GM19351 (cell line): Measurements from ENCODE around the gene C17orf50.
A peak's percentile ranks its signal among the peaks of the same experiment; 100 is the strongest.
"Not testable (repeated sequence)": the region's sequence is repeated elsewhere in the genome, so short reads cannot be mapped to it uniquely, and the experiment has no call there.

ENCODE experiments used
- ATAC-seq: cut with Tn5 transposase; IDR thresholded peaks from one replicate; pipeline ENCODE4 v1.9.1; 2021; ENCODE audit warnings: mild to moderate bottlenecking, moderate library complexity; ENCODE audit not compliant: unreplicated experiment

The C17orf50 gene

DNA sequence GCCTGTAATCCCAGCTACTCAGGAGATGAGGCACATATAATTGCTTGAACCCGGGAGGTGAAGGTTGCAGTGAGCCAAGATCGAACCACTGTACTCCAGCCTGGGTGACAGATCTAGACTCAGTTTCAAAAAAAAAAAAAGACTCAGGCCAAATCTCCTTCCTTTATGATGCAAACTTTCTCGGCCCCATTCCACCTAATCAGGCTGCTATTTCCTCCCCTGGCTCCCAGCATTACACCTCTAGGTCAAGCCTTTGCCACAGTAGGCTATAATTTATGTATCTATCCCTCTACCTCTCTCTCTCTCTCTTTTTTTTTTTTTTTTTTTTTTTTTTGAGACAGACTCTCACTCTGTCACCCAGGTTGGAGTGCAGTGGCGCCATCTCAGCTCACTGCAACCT, 9.1 kb upstream of the C17orf50 start:
- ATAC-seq, result not testable (repeated sequence)

DNA sequence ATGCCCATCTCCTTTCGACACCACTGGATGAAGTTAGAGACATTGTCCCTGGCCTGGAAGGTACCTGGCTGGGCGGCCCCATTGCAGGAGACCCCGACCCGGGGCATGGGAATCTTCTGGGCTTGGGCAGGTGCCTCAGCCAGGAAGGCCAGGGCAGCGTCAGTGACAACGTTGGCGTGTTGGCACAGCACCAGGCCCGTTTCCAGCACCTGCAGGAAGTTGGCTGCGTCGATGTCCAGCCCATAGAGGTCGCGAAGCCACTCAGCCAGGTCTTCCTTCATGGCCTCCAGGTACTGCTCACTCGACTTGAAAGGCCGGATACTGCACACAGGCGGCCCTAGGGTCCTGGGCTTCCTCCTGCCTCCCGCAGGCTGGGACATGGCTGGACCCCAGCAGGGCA, 8.2 kb upstream of the C17orf50 start:
- no peak for ATAC-seq

DNA sequence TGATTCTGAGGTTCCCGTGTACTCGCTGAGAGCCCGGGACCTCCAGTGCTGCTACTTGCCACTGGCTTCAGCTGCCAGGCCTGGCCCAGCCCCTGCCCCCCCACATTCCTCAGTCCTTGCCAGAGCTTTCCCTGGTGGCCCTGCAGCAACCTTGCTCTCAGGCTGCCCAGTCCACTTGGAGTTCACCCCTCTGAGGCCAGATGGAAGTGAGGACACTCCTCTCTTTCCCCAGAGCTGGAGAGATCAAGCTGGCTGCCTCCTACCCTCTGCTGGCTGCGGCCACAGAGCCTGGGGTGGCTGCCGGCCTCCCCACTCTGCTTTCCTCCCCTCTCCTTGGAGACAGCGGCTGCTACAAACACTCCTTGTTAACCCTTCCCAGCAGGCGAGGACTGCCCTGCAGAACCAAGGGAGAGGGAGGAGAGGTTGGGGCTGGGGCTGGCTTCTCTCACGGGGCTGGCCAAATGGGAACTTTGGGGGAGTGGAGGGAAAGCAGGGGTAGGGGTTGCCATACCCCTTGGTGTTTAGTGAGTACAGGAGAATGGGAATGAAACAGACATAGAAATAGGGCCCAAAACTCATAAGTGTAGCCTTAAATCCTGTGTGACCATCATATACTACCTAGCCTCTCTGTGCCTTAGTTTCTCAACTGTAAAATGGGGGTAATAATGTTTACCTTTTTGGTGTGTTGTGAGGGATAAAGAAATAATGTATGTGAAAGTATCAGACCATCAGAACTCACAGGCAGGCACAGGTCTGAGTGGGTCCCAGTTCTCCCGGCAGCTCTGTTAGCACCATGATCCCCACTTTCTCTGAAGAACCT, 7.5 kb upstream of the C17orf50 start, which contains the start of gene GAS2L2:
Gene GAS2L2, minus strand, starts transcription at position 295 of the 820 bp plus-strand sequence. CDS start 389 bp downstream, outside the sequence.
- no peak for ATAC-seq

DNA sequence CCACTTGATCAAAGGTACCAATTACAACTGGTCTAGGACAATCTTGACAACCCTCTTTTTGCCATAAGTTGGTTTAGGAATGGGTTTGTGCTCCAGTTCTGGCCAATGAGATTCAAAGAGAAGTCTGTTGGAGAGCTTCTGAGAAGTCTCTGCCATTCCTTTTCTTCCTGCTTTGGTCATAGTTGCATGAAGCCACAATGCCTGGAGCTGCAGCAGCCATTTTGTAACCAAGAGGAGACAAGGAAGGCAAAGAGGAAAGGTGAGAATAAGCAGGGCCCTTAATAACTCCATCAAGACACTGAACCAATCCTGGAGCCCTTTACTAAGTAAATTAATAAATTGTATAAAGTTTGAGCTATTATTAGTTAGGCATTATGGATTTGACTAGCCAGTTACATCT, 3.4 kb upstream of the C17orf50 start:
- no peak for ATAC-seq

DNA sequence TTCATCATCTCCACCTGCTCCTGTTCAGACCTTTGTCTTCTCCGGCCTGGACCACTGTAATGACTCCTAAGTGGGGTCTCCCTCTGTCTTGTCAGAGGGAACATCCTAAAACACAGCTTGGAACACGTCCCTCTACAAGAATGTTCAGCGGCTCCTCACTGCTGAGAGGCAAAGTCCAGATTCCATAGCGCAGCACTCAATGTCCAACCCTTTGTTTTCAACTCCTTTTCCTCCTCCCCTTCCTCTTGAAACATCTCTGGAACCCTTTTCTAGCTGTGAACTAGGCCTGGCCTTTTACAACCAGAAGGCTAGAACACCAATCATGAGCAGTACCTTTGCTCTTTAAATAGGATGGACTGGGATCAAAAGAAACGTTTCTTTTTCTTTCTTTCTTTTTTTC, 914 bp downstream of the C17orf50 start:
- no peak for ATAC-seq

DNA sequence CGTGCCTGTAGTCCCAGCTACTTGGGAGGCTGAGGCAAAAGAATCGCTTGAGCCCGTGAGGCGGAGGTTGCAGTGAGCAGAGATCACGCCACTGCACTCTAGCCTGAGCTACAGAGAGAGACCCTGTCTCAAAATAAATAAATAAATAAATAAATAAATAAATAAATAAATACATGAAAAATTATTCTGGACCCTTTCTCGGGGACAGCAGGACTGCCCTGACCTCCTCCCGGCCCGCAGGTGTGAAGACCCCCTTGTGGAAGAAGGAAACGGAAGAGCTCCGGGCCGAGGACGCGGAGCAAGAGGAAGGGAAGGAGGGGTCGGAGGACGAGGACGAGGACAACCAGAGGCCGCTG, 3.1 kb downstream of the C17orf50 start:
- ATAC-seq, result no peak

DNA sequence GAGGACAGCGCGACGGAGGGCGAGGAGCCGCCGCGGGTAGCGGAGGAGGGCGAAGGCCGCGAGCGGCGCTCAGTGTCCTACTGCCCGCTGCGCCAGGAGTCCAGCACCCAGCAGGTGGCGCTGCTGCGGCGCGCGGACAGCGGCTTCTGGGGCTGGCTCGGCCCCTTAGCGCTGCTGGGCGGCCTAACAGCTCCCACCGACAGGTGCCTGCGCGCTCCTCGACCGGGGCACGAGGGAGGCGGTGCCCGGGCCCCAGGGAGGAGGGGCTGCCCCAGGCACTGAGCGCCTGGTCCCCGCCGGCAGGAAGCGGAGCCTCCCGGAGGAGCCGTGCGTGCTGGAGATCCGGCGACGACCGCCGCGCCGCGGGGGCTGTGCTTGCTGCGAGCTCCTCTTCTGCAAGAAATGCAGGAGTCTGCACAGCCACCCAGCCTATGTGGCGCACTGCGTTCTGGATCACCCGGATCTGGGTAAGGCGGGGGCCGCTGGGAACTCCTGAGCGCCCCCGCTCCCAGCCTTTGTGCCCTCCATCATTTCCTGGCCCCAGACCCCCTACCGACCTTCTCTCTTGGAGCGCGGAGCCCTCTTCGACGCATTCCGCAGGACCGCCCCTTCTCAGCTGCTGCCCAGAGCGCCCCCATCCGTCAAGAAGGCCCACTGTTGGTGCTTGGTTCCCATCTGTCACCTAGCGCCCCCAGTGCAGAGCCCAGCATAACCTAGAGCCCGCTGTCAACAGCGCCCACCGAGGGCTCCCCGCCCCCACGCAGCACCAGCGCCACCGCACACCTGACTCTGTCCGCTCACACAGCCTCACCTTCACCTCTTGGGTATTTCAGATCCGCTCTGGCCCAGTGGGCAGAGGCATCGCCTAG, 3.7 kb downstream of the C17orf50 start:
- ATAC-seq, result peak; percentile 84

DNA sequence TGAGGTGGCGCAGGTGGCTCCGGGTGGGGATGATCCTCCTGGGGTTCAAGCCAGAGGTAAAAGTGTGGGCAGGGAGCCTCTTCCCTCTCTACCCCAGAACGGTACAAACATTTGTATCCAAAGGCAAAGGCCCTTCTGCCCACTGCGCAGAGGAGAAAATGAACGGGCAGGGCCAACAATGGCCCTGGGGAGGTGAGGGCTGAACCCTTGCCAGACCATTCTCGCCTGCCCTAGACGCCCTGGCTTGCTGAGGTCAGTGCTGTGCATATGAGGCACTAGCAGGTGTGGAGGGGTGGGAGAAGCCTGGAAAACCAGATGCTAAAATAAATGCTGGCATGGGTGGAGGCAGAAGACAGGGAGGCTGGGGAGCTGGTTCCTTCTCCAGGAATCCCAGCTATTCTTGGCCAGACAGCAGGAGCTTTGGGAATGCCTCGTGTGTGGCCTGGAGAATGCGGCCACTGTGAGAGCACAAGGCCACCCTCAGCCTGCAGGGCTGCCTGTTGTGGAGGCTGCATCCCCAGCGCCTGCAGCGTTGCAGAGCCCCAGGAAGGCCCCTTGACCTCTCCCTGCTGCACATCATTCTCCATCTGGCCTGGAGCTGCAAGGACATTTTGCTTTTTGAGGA, 4.5 kb downstream of the C17orf50 start:
- no peak for ATAC-seq

DNA sequence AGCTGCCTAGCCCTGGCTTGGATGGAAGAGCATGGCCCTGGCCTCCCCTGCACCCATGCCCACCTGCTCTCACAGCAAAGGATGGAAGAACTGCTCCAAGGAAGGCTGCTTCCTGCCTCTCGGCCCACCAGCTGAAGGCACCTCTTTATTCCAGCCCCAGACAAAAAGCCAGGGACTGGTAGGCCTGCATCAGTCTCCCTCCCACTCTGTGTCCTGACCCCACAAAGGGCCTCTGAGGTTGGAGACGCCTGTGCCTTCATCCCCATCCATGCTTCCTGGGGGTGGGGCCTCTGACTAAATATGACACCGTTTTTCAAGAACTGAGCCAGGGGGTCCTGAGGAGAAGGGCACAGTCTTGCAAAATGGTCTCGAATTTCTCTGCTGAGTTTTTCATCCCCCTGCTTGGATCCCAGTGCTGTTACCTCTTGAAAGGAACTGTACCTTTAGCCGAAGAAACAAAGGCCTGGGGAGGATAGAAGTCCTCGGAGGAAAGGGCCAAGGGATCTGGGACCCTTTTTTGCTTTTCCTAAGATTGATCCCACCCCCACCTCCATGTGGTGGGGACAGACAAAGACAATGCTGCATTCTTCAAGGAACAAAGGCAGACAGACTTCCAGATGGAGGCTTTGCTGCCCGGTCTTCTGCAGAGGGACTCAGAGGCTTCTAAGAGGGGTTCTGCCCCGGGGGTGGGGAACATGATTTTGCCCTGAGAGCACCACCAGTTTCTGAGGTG, 5.2 kb downstream of the C17orf50 start:
- ATAC-seq, result no peak

DNA sequence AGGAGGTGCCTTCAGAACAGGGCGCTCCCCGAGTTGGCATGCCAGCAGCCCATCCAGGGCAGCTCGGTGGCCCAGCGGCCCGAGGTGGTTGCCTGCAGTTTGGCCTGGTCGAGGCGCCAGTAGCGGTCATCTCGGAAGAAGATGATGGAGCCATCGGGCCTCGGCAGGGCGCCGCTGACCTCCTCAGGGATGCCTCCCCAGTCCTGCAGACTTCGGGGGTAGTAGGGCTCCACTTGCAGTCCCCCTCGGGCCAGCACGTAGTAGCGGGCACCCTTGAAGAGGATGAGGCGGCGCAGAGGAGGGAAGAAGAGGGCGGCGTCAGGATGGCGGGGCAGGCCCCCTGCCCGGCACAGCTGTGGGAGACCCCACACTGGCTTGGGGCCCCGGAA, 5.8 kb downstream of the C17orf50 start:
- ATAC-seq, result no peak

DNA sequence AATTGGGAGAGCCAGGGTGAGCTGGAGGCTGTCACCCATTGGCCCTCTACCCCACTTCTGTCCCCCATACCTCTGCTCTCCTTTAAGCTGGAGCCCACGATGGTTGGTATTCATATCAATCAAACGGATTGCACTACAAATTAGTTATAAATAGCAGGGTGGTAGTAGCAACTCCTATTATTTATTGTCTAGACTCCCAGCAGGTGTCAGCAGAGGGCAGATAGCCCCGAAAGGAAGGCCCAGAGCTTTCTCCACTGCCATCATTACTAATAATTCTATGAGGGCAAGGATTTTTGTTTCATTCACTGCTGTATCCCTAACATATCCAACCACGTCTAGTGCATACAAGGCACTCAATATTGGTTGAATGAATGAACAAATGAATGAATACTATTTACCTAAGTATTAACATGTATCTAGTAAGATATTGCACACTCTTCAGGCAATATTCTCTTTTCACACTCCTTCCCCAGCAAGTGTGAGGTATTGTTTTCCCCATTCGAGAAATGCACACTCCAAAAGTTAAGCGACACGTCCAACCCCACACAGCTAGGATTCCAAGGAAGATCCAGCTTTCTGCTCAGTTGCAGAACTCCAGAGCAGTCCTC, 6.3 kb downstream of the C17orf50 start:
- no peak for ATAC-seq

DNA sequence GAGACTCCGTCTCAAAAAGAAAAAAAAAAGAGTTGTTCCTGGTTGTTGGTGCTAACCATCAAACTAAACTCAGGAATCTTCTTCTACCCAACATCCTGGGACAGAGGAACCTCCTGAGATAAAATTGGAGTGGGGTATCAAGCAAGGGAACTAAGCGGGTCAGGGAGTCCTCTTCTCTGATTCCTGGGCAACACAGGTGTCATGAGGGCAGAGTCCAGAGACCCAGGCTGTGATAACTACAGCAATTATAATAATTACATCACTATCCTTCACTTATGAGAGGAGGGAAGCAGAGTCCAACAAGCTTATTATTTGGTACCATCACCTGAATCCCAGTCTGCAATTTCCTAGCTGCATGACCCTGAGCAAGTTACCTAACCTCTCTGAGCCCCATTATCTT, 8.1 kb downstream of the C17orf50 start:
- ATAC-seq, result no peak

DNA sequence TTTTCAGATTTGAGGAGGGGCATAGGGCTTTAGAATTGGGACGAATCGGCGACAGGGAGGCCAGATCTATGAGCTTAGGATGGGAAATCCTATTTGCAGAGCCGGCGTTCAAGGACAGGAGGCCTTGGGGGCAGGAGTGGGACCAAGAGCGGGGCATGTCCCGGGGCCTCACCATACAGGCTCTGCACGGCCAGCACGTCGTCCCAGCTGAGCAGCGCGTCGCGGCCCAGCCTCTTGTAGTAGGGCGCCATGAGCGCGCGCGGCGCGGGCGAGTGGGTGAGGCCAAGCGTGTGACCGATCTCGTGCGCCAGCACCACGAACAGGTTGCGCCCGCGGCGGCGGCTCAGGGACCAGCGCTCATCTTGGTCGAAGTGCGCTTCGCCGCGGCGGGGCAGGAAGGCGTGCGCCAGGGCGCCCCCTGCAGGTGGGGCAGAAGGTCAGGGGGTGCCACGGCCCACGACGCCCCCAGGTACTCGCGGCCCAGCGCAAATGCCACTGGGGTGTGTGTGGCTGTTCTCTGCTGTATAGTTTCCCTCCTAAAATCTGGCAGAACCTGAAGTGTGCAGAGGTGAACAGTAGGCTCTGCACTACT, 9.3 kb downstream of the C17orf50 start:
- no peak for ATAC-seq

DNA sequence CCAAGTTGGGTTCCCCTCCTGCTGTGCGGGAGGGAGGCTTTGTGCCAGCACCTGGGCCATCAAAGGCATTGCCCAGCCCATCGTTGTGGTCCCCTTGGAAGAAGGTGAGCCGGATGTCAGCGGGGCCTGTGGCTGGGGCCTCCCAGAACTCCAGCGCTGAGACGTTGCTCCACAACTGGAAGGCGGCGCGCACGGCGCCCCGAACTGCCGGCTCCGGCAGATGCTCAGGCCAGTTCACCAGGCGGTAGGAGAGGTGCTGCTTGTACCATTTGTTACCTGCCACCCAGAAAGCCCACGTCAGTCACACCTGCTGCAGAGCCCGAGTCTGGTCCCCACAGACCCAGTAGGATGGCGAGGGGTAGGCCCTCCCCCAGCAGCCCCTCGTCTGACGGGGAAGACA, 12.4 kb downstream of the C17orf50 start:
- ATAC-seq, result no peak

DNA sequence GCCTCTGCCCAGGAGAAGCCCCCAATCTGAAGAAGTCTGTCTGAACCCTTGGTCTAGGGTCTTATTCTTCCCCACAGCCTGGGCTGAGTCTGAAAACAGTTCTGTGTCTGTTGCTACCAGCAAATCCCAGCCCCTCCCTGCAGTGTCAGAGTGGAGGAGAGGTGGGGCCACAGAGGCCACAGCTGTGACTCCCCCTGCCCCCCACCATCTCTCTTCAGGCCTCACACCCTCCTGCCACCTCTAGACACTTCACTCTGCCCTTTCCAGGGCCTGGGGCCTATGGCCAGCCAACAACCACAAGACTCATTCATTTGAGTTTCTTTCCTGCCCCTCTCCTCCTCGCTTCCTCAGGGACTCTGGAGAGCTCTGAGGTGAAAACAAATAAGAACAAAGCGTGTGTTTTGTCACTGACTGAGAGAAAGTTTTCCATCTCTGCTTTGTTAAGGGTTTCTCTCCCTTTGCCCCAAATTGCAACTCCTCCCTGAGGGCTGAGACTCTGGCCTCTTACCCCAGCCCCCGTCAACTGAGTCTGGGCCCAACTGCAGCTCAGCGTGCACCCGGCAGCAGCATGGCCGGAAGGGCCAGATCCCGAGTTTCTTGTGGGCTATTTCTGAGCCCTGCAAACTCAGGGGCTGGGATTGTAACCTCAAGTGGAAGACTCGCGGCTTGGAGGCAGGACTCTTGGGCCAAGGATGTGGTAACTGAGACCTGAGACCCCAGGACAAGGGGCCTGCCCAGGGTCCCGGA, 13.2 kb downstream of the C17orf50 start:
- no peak for ATAC-seq

DNA sequence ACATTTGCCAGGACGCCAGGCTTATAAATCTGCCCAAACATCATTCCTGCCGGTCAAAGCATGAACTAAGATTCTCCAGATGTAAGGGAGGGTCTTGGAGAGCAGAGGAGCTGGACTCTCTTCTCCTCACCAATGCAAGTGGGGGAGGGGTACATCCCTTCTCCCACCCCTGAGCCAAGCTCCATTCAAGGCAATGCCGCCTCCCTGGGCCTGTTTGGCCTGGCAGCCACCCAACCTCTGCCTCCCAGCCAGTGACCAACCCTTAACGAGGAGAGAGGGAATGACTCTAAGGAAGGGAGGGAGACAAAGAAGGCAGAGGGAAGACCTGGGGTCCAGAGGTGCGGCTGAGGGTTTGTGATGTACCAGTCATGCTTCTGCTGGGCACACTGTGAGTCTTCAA, 13.8 kb downstream of the C17orf50 start:
- ATAC-seq, result no peak

DNA sequence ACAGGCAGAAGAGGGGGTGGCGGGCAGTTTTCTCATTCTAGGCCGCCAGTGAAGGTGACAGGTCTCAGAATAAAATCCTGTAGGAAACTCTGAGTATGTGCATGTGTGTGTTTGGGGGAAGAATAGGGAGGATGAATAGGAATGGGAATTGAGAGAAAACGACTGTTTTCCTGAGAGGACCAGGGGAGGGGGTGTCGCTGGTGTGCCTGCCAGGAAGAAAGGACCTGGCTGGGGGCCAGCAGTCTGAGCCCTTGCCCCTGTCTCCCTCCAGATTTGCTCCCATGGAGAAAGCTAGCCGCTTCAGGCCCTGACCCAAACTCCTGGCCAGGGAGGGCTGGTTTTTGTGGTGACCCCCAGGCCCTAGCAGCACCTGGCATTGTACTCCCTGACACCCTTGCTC, 14.4 kb downstream of the C17orf50 start:
- no peak for ATAC-seq

DNA sequence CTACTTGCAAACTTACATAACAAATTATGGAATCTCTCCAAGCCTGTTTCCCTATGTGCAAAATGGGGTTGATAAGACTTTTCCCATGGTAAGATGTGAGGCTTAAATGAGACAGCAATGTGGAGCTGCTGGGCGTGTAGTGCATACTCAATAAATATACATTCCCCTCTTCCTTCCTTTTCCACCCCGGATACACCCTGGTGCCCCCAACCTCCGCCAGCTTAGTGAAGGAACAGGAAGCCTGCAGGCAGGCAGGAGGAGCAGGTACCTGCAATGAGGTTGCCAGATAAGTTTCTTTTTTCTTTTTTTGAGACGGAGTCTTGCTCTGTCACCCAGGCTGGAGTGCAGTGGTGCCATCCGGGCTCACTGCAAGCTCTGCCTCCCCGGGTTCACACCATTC, 14.9 kb downstream of the C17orf50 start:
- no peak for ATAC-seq

DNA sequence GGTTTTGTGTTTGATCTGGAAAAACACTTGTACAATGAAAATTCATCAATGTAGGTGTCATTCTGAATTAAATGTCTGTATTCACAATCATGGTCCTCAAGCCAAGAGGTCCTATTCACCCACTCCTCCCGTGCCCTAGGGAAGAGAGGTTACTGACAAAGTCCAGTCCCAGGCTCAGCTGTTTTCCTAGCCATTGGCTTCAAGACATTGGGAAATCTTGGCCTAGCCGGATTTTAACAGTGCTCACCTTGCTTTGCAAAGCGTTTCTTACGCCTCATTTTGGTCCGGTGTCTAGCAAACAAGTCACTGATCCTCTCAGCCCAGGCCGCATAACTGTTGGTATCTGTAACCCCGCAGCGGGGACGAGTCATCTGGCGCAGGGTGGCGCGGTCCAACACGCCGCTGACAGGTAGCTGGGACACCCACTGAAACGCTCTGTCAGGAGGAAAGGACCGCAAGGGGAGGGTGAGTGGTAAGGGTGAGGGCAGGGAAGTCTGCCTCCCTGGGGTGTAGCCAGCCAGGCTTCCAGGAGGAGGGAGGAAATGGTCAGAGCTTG, 18.0 kb downstream of the C17orf50 start:
- ATAC-seq, result no peak
